NCI-H1105 (cell line): Measurements from ENCODE around the gene CHD5.

Source experiments
- DNase-seq: peaks from one replicate; lab custom pipeline; 2025; lab: John Stamatoyannopoulos, UW

Gene CHD5

DNA sequence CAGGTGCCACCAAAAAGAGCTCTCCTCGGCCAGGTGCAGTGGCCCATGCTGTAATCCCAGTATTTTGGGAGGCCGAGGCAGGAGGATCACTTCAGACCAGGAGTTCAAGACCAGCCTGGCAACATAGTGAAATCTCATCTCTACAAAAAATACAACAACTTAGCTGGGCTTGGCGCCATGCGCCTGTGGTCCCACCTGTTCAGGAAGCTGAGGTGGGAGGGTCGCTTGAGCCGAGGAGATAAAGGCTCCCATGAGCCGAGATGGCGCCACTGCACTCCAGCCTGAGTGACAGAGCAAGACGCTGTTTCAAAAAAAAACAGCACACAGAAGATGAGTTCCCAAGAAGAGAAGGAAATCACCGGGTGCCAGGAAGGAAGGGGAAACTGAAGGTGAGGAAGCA lies 67.0 kb downstream of the CHD5 start:
- DNase-seq: no peak

DNA sequence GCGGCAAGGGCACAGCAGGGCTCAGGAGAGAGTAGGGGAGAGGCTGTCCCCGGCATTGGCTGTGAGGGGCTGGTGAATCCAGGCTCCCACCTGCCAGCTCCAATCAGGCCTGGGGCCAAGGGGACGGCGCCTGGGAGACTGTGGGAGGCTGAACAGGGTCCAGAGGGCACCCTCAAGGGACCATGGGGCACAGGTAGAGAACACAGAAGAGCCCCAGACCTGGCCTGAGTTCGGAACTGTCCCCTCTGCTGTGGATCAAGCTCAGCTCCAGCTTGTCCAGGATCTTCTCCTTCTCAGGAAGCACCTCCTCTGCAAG lies 67.5 kb downstream of the CHD5 start:
- no peak for DNase-seq

DNA sequence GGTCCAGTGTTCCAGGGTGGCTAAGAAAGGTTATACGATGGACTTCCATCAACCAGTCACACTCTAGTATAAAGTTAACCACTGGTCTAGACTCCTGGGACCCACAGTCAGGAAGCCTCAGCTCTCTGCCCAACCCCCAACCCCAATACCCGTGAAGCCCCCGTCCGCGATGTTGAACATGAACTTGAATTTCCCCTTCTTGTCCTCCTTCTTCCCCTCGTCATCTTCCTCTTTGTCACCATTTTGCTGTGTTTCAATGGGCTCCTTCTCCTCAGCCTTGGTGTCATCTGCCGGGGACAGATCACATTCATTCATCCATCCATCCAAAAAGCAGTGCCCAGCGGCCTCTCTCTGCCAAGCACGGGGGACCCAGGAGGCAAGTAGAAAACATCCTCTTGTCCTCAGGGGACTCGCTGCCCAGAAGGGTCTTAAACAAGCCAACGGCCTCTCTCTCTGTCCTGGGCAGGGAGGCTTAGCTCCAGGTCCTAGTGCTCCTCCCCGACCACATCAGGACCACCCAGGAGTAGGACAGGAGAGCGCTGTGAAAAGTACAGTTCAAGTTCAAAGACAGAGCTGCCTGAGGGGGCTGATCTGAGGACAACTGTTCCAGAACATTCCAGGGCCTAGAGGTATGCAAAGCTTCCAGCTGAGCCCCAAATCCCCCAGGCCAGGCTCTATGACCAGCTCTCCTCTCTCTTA lies 68.0 kb downstream of the CHD5 start:
- DNase-seq: no peak

GRCh38 chr1:6111571-6111970 lies 68.5 kb downstream of the CHD5 start:
- peak; percentile 74 for DNase-seq

DNA sequence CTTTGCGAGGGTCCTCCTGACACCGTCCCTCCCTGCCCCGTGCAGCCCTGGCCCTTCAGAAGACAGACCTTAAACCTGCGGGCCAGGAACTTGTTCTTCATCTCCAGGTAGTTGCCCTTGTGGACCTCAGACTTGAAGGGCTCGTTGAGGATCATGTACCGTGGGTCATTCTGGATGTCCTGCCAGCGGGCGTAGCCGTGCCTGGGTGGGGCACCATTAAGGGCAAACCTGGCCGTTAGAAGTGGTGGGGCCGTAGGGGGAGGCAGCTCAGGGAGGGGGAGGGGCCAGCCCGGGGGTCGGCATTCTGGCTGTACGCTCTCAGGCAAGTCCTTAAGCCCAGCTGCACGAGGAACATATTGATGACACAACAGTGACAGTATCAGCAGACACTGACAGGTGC lies 69.8 kb downstream of the CHD5 start:
- no peak for DNase-seq

- no peak for DNase-seq
These were observed 70.4 kb downstream of the CHD5 start for GRCh38 chr1:6109688-6110087.

DNA sequence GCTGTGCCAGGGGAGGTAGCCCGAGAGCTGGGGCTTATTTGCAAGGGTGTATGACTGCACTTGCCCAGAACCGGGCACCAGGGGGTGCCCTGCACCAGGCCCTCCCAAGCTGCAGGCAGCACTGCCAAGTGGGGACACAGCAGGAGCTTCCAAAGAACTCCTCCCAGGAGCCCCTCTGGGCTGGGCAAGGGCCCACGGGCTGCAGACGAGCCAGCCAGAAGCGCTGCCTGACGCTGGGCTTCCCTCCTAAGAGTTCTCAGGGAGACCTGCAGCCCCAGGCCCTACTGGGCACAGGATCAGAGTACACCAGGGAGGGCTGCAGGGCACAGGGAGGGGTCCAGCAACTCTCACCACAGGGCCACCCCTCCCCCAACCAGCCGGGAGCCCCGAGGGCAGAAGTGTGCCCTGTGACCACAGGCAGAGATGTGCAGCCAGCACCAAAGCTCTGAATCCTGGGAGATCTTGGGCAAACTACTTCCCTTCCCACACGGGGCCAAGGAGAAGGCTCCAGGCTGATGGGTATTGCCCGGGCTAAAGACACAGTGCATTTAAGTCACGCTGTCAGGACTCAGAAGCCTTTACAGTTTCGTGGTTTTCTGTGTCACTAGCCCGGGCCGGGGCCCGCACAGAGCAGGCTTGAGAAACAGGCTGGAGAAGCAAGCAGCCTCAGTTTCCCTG lies 71.0 kb downstream of the CHD5 start:
- peak; percentile 26 for DNase-seq

DNA sequence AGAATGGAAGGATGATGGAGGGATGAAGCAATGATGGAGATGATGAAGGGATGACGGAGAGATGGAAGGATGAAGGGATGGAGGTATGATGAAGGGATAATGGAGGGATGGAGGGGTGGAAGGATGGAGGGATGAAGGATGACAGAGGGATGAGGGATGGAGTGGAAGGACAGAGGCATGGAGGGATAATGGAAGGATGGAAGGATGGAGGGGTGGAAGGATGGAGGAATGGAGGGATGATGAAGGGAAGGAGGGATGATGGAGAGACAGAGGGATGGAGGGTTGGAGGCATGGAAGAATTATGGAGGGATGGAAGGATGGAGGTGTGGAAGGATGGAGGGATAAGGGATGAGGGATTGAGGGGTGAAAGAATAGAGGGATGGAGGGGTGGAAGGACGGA lies 71.6 kb downstream of the CHD5 start:
- DNase-seq: no peak

GRCh38 chr1:6107409-6108356 lies 72.4 kb downstream of the CHD5 start:
- no peak for DNase-seq

DNA sequence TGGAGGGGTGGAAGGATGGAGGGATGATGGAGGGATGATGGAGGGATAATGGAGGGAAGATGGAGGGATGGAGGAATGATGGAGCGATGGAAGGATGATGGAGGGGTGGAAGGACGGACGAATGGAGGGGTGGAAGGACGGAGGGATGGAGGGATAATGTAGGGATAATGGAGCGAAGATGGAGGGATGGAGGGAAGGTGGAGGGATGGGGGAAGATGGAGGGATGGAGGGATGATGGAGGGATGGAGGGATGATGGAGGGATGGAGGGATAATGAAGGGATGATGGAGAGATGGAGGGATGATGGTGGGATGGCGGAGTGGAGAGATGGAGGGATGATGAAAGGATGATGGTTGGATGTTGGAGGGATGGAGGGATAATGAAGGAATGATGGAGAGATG lies 73.1 kb downstream of the CHD5 start:
- DNase-seq: no peak

DNA sequence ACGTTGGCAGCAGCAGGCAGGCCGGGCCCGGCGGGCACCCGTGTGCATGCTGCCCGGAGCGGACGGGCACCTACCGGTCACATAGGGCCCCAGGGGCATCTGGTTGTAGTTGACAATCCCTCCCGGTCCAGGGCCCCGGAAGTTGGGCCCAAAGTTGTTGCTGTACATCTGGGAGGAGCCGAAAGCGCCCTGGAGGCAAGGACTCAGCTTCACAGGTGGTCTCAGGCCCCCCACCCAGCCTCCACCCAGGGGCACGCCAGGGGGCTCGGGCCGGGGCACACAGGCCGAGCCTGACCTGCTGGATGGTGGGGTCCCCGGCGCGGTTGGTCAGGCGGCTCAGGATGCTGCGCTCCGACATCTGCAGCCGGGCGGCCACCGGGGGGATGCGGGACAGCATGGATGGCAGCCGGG lies 73.8 kb downstream of the CHD5 start:
- no peak for DNase-seq

- DNase-seq: no peak
These were observed 74.4 kb downstream of the CHD5 start for GRCh38 chr1:6105763-6106162.

DNA sequence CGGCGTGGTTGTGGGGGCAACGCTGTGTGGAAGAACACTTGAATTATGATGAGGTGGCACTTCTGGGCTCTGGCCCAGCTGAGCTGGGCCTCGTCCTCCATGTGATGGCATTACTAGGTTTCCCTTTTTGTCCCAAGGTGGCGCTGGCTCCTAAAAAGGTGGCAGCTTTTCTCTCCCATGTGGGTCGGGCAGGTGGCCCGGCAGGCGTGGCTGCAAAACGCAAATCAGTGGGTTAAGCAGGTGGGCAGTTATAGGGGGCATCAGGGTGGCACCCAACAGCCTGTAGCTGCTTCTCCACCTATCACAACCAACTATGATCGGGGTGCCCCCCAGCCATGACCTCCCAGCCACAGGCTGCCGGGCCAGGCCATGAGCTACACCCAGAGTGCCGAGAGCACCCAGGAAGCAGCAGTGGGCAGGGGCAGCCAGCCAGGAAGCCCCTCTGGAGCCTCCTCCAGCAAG lies 74.9 kb downstream of the CHD5 start:
- DNase-seq: no peak

GRCh38 chr1:6104631-6105030 lies 75.5 kb downstream of the CHD5 start:
- no peak for DNase-seq

- no peak for DNase-seq
These were observed 76.1 kb downstream of the CHD5 start for GRCh38 chr1:6103854-6104530.

GRCh38 chr1:6103111-6103853 lies 76.8 kb downstream of the CHD5 start:
- DNase-seq: no peak

- no peak for DNase-seq
These were observed 77.6 kb downstream of the CHD5 start for GRCh38 chr1:6102532-6102845.

GRCh38 chr1:6101826-6102531 lies 78.1 kb downstream of the CHD5 start:
- DNase-seq: no peak

DNA sequence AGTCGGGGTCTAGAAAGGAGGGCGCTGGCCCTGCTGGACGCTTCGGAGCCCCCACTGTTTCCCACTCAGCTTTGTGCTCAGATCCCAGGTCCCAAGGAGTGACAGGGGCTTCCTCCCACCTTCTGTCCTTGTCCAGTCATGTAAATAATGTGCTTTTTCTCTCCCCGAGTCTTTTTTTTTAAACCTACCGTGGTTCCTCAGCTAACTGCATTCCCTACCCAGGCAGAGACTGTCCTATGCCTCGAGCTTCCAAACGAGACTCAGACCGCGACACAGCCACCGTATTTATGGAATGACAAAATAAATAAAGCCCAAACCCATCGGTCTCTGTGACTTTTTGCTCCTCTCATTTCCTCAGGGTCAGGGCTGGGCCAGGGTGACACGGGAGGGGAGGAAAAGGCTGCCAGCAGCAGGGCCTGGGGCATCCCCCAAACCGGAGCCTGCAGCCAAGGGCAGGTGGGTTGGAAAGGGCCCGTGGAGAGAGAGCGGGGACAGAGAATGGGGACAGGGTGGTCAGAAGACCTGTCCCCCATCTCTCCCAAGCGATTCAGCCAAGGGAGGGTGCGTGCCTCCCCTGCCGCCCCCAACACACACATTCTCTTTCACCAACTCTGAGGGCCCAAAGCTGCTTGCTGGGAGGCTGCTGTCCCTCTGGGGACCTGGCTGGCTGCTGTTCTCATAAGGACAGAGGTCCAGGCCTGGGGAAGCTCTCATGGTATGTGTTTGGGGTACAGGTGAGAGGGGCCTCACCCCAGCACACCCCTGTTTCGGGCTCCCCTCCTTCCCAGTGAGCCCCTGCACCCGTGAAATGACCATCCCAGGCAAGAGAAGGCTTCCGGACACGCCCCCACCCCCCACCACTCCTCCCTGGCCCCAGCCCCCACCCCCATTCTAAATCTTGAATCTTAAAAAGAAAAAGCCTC lies 79.0 kb downstream of the CHD5 start:
- DNase-seq: no peak
